Dermis blood vessel endothelial cell (primary cell): ENCODE measurements around the gene CALCB. TPM values are rescaled to one million over a fixed set of nuclear protein-coding genes. Genes with fewer than 3 reads are reported as not detected.
"Not testable (repeated sequence)": the region's sequence is repeated elsewhere in the genome, so short reads cannot be mapped to it uniquely, and the experiment has no call there.

ENCODE experiments used
- DNase-seq: peaks from one replicate; pipeline ENCODE4 v3.0.0; 2010
- total RNA-seq: library from RNA; depleted of rRNA; stranded (reverse); fragments of >200 nt; gene quantifications from 2 replicates; pipeline ENCODE4 v1.2.3, GENCODE V29; 2014

The CALCB gene
- total RNA-seq = not detected in 2 replicates

- no peak for DNase-seq
These were observed at the start of gene CALCB for GRCh38 chr11:15073361-15074205. CALCB (plus strand) TSS chr11:15073593; CDS start chr11:15074719, 1,126 bp downstream.

GRCh38 chr11:15027011-15027410 is 46.4 kb upstream of the CALCB start:
- no peak for DNase-seq

GRCh38 chr11:15027956-15028355 is 45.4 kb upstream of the CALCB start:
- no peak for DNase-seq

- DNase-seq = no peak
These were observed 45.0 kb upstream of the CALCB start for GRCh38 chr11:15028379-15028778.

GRCh38 chr11:15031945-15032344 is 41.4 kb upstream of the CALCB start:
- not testable (repeated sequence) for DNase-seq

- no peak for DNase-seq
These were observed 38.6 kb upstream of the CALCB start for GRCh38 chr11:15034687-15035267.

GRCh38 chr11:15035283-15035682 is 38.1 kb upstream of the CALCB start:
- no peak for DNase-seq

- DNase-seq = no peak
These were observed 34.4 kb upstream of the CALCB start for GRCh38 chr11:15038963-15039362.

GRCh38 chr11:15045209-15045608 is 28.2 kb upstream of the CALCB start:
- DNase-seq = no peak

- DNase-seq = no peak
These were observed 27.5 kb upstream of the CALCB start for GRCh38 chr11:15045891-15046290.

GRCh38 chr11:15046673-15047072 is 26.7 kb upstream of the CALCB start:
- not testable (repeated sequence) for DNase-seq

GRCh38 chr11:15048616-15049015 is 24.8 kb upstream of the CALCB start:
- no peak for DNase-seq

- DNase-seq = no peak
These were observed 20.2 kb upstream of the CALCB start for GRCh38 chr11:15053191-15053685.

GRCh38 chr11:15055620-15056356 is 17.6 kb upstream of the CALCB start:
- DNase-seq = no peak

GRCh38 chr11:15057329-15057728 is 16.1 kb upstream of the CALCB start:
- DNase-seq = no peak

- DNase-seq = no peak
These were observed 14.1 kb upstream of the CALCB start for GRCh38 chr11:15059132-15059915.

GRCh38 chr11:15062599-15062998 is 10.8 kb upstream of the CALCB start:
- DNase-seq = no peak

GRCh38 chr11:15069751-15070150 is 3.6 kb upstream of the CALCB start:
- not testable (repeated sequence) for DNase-seq

- no peak for DNase-seq
These were observed 1.7 kb upstream of the CALCB start for GRCh38 chr11:15071556-15072255.

- DNase-seq = no peak
These were observed 746 bp upstream of the CALCB start for GRCh38 chr11:15072551-15073143.
